NT2/D1 (cell line): ENCODE data around the gene CAVIN3.

Experiments
- SUZ12 ChIP-seq: IDR thresholded peaks from 2 replicates; pipeline ENCODE4 v1.6.1; 2011; ENCODE audit not compliant: insufficient read length, insufficient read depth; ENCODE audit errors: extremely low read depth
- ZNF274 ChIP-seq: IDR thresholded peaks from 2 replicates; pipeline ENCODE4 v1.6.1; 2011; ENCODE audit warnings: mild to moderate bottlenecking, low read depth, low read length

DNA sequence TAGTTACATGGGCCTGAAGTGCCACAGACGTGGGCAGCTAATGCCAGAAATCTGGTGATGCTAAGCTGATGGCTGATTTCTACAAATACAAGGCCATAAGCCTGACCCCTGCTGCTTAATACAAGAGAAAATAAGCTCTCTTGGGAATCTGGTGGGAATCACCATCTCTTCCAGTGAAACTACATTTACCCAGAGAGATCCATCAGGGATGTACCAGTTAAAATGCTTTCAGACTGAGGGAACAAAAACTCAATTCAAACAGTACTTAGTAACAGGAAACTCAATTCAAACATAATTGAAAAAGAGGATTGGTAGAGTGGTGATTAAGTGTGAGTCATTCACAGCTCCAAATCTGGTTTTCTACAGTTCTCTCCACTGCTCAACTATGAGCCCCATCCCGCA is 1.7 kb upstream of the CAVIN3 start:
- TF ChIP-seq SUZ12 (no peak), ZNF274 (no peak)
